NCI-H146 treated with DMSO at 0.1 percent for 48 hours (cell line): Measurements from ENCODE around the gene KSR1.

Experiments used
- DNase-seq: peaks from one replicate; lab custom pipeline; 2025; ENCODE audit not compliant: unreplicated experiment; lab: John Stamatoyannopoulos, UW

Gene KSR1

GRCh38 chr17:27603880-27604794, 147.9 kb downstream of the KSR1 start:
- no peak for DNase-seq

GRCh38 chr17:27605409-27605808, 149.2 kb downstream of the KSR1 start:
- DNase-seq = no peak

GRCh38 chr17:27607521-27608091, 151.4 kb downstream of the KSR1 start:
- no peak for DNase-seq

- no peak for DNase-seq
These were observed 152.3 kb downstream of the KSR1 start for GRCh38 chr17:27608328-27609230.

GRCh38 chr17:27609611-27610303, 153.5 kb downstream of the KSR1 start:
- DNase-seq = no peak

- DNase-seq = no peak
These were observed 154.0 kb downstream of the KSR1 start for GRCh38 chr17:27610304-27610677.

GRCh38 chr17:27612160-27612770, 156.0 kb downstream of the KSR1 start:
- DNase-seq = no peak

- no peak for DNase-seq
These were observed 157.2 kb downstream of the KSR1 start for GRCh38 chr17:27613433-27613832.

GRCh38 chr17:27615121-27615520, 158.9 kb downstream of the KSR1 start:
- DNase-seq = no peak

- no peak for DNase-seq
These were observed 160.2 kb downstream of the KSR1 start for GRCh38 chr17:27616414-27616813.

- DNase-seq = no peak
These were observed 162.2 kb downstream of the KSR1 start for GRCh38 chr17:27618417-27618816.

- DNase-seq = no peak
These were observed 164.5 kb downstream of the KSR1 start for GRCh38 chr17:27620721-27621120.

GRCh38 chr17:27621536-27621935, 165.3 kb downstream of the KSR1 start:
- no peak for DNase-seq

GRCh38 chr17:27621942-27622559, 165.8 kb downstream of the KSR1 start:
- DNase-seq = no peak

- DNase-seq = no peak
These were observed 166.7 kb downstream of the KSR1 start for GRCh38 chr17:27622986-27623385.

- DNase-seq = no peak
These were observed 167.4 kb downstream of the KSR1 start for GRCh38 chr17:27623614-27624013.

- DNase-seq = no peak
These were observed 168.3 kb downstream of the KSR1 start for GRCh38 chr17:27624539-27624938.

GRCh38 chr17:27625856-27626255, 169.6 kb downstream of the KSR1 start:
- DNase-seq = no peak

GRCh38 chr17:27627514-27627913, 171.3 kb downstream of the KSR1 start:
- DNase-seq = no peak

GRCh38 chr17:27628376-27628775, 172.1 kb downstream of the KSR1 start:
- no peak for DNase-seq
